Ishikawa (cell line): ENCODE results near the gene BCORL1.

Experiments used
- CEBPB ChIP-seq: IDR thresholded peaks from 2 replicates; pipeline ENCODE4 v1.6.1; 2012
- CREB1 ChIP-seq: IDR thresholded peaks from 2 replicates; pipeline ENCODE4 v1.6.1; 2012; ENCODE audit warnings: low read depth
- EGR1 ChIP-seq: IDR thresholded peaks from 2 replicates; pipeline ENCODE4 v1.6.1; 2012
- EP300 ChIP-seq: IDR thresholded peaks from 2 replicates; pipeline ENCODE4 v1.6.1; 2012; ENCODE audit warnings: borderline replicate concordance
- FOXM1 ChIP-seq: IDR thresholded peaks from 2 replicates; pipeline ENCODE4 v1.6.1; 2012; ENCODE audit warnings: low read depth, borderline replicate concordance
- MAX ChIP-seq: IDR thresholded peaks from 2 replicates; pipeline ENCODE4 v1.6.1; 2012
- RAD21 ChIP-seq: IDR thresholded peaks from 2 replicates; pipeline ENCODE4 v1.6.1; 2012; ENCODE audit warnings: low read depth
- REST ChIP-seq: IDR thresholded peaks from 2 replicates; pipeline ENCODE4 v1.6.1; 2012; ENCODE audit warnings: low read depth, mild to moderate bottlenecking
- TAF1 ChIP-seq: IDR thresholded peaks from 2 replicates; pipeline ENCODE4 v1.6.1; 2012; ENCODE audit warnings: low read depth, mild to moderate bottlenecking
- TCF12 ChIP-seq: IDR thresholded peaks from 2 replicates; pipeline ENCODE4 v1.6.1; 2012; ENCODE audit warnings: low read depth
- TEAD4 ChIP-seq: IDR thresholded peaks from 2 replicates; pipeline ENCODE4 v1.6.1; 2012
- USF1 ChIP-seq: IDR thresholded peaks from 2 replicates; pipeline ENCODE4 v1.6.1; 2012
- YY1 ChIP-seq: IDR thresholded peaks from 2 replicates; pipeline ENCODE4 v1.6.1; 2012; ENCODE audit warnings: low read depth

DNA sequence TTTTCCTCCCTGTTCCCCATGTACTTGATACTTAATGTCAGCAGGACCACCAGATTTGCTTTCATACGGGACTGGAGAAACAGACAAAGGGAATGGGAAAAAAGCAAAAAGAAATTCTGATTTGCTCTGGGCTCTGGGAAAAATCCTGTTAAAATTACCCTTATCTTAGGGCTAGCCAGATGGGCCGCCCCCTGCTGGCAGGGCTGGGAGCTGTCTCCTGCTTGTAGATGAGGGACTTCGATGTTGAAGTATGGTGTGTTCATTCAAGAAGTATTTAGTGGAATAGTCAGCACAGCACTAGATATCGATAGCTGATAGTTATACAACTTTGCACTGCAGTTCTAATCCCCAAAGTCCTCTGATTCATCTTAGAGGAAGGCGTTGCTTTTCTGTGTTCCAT, 45.8 kb downstream of the BCORL1 start:
- no peak for TF ChIP-seq MAX
- TF ChIP-seq TEAD4: no peak
- TF ChIP-seq RAD21: peak; percentile 41
- no peak for TF ChIP-seq CREB1
- no peak for TF ChIP-seq YY1
- TF ChIP-seq TAF1: no peak
- no peak for TF ChIP-seq TCF12
- no peak for TF ChIP-seq EGR1
- no peak for TF ChIP-seq EP300
- TF ChIP-seq FOXM1: no peak
- TF ChIP-seq CEBPB: no peak
- TF ChIP-seq USF1: no peak
- TF ChIP-seq REST: no peak
